Lower leg skin (tissue), 3 donors: ENCODE data around the gene DCAF11.

ENCODE experiments used
- POLR2A ChIP-seq, 2 donors: fragments of 450-650 bp; IDR thresholded peaks; one replicate each; pipeline ENCODE4 v1.6.1; 2016 to 2017; ENCODE audit warnings: antibody characterized with exemption in 2 of 2, mild to moderate bottlenecking in 1 of 2, moderate library complexity in 1 of 2
- TF ChIP-seq, protein P1 (sequence below), 3 donors: fragments of 450-650 bp; IDR thresholded peaks; one replicate each; pipeline ENCODE4 v1.5.1; 2016; ENCODE audit warnings: antibody characterized with exemption in 3 of 3, mild to moderate bottlenecking in 3 of 3, moderate library complexity in 2 of 3

DNA sequence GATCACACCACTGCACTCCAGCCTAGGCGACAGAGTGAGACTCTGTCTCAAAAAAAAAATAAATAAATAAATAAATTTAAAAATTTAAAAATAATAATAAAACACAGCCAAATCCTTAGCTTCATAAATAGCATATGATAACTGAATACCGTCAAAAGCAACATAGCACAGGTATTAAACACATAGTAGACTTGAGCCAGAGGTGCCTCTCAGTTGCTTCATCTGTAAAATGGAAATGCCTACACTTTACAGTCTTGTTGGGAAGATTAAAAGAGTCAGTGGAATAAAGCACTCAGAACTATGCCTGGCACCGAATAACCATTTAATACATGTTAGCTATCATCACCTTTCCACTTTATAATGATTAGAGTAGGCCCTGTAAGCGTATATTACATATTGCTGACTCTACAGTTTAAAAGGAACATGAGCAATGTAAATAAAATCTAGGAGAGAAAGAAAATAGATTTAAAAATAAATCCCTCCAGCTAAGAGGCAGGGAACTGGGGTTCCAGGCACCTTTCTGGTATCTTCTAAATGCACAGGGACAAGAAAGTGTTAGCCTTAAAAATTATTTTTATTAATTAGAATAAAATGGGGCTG lies 7.8 kb upstream of the DCAF11 start:
- no peak for TF ChIP-seq POLR2A (IDR thresholded peaks at IDR 0.05)
- TF ChIP-seq, protein P1, sequence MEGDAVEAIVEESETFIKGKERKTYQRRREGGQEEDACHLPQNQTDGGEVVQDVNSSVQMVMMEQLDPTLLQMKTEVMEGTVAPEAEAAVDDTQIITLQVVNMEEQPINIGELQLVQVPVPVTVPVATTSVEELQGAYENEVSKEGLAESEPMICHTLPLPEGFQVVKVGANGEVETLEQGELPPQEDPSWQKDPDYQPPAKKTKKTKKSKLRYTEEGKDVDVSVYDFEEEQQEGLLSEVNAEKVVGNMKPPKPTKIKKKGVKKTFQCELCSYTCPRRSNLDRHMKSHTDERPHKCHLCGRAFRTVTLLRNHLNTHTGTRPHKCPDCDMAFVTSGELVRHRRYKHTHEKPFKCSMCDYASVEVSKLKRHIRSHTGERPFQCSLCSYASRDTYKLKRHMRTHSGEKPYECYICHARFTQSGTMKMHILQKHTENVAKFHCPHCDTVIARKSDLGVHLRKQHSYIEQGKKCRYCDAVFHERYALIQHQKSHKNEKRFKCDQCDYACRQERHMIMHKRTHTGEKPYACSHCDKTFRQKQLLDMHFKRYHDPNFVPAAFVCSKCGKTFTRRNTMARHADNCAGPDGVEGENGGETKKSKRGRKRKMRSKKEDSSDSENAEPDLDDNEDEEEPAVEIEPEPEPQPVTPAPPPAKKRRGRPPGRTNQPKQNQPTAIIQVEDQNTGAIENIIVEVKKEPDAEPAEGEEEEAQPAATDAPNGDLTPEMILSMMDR (IDR thresholded peaks at IDR 0.05), result no peak
